OCI-LY1 (cell line): Measurements from ENCODE around the gene UNCX.

Source experiments
- H2AFZ ChIP-seq: fragments of 200-600 bp; sonication (generic), shearing (Covaris generic); 2 replicates; pipeline ENCODE4 v1.6.0; 2014; ENCODE audit warnings: antibody characterized with exemption, mild to moderate bottlenecking, low read length
- H3F3A ChIP-seq: fragments of 200-600 bp; sonication (generic), shearing (Covaris generic); 2 replicates; pipeline ENCODE4 v1.6.0; 2014; ENCODE audit warnings: mild to moderate bottlenecking, antibody characterized with exemption, low read length, moderate library complexity; ENCODE audit not compliant: insufficient read depth
- H3K27ac ChIP-seq: fragments of 200-600 bp; sonication (generic); 2 replicates; pipeline ENCODE4 v1.5.1; 2014; ENCODE audit warnings: low read length, mixed run types, mild to moderate bottlenecking, low read depth; ENCODE audit not compliant: poor library complexity, severe bottlenecking
- H3K27me3 ChIP-seq: fragments of 200-600 bp; sonication (generic); 2 replicates; pipeline ENCODE4 v1.6.0; 2014; ENCODE audit warnings: antibody characterized with exemption, mild to moderate bottlenecking, low read length, moderate library complexity; ENCODE audit not compliant: insufficient read depth
- H3K36me3 ChIP-seq: fragments of 200-600 bp; sonication (generic); 2 replicates; pipeline ENCODE4 v1.6.1; 2014; ENCODE audit warnings: mild to moderate bottlenecking, antibody characterized with exemption, low read length, moderate library complexity, mixed read lengths; ENCODE audit not compliant: insufficient read depth
- H3K4me1 ChIP-seq: fragments of 200-600 bp; sonication (generic); 2 replicates; pipeline ENCODE4 v1.5.1; 2014; ENCODE audit warnings: mild to moderate bottlenecking, low read length, moderate library complexity; ENCODE audit not compliant: insufficient read depth, severe bottlenecking
- H3K4me2 ChIP-seq: fragments of 200-600 bp; sonication (generic), shearing (Covaris generic); 2 replicates; pipeline ENCODE4 v1.6.1; 2014; ENCODE audit warnings: low read length
- H3K4me3 ChIP-seq: fragments of 200-600 bp; sonication (generic); 2 replicates; pipeline ENCODE4 v1.5.1; 2014; ENCODE audit warnings: low read length, low read depth, mild to moderate bottlenecking, mixed read lengths; ENCODE audit not compliant: poor library complexity, severe bottlenecking
- H3K79me2 ChIP-seq: fragments of 200-600 bp; shearing (Covaris generic); 2 replicates; pipeline ENCODE4 v1.6.1; 2016; ENCODE audit warnings: mixed run types, low read length, mixed read lengths; ENCODE audit not compliant: insufficient read depth
- H3K9ac ChIP-seq: fragments of 200-600 bp; sonication (generic), shearing (Covaris generic); 2 replicates; pipeline ENCODE4 v1.6.1; 2014; ENCODE audit warnings: mild to moderate bottlenecking, low read length, mixed read lengths
- H3K9me2 ChIP-seq: fragments of 200-600 bp; sonication (generic), shearing (Covaris generic); 2 replicates; pipeline ENCODE4 v1.6.1; 2014; ENCODE audit warnings: low read depth, mild to moderate bottlenecking, low read length, mixed read lengths
- H3K9me3 ChIP-seq: fragments of 200-600 bp; shearing (Covaris generic); 2 replicates; pipeline ENCODE4 v1.6.1; 2014; ENCODE audit warnings: low read length, mixed read lengths
- H4K20me1 ChIP-seq: fragments of 200-600 bp; sonication (generic), shearing (Covaris generic); 2 replicates; pipeline ENCODE4 v1.6.0; 2016; ENCODE audit warnings: mild to moderate bottlenecking, low read length; ENCODE audit not compliant: insufficient read depth
- CTCF ChIP-seq: fragments of 200-600 bp; sonication (generic), shearing (Covaris generic); IDR thresholded peaks from 2 replicates; pipeline ENCODE4 v1.5.1; 2017; ENCODE audit warnings: mild to moderate bottlenecking, antibody characterized with exemption, low read length, moderate library complexity, mixed read lengths
- EZH2 ChIP-seq: fragments of 200-600 bp; sonication (generic), shearing (Covaris generic); IDR thresholded peaks from 2 replicates; pipeline ENCODE4 v1.8.0; 2017; ENCODE audit warnings: borderline replicate concordance, mixed run types, mild to moderate bottlenecking, antibody characterized with exemption, low read length, moderate library complexity, mixed read lengths

The UNCX gene

GRCh38 chr7:1234881-1235500 is 2.3 kb downstream of the UNCX start:
- Histone ChIP-seq H4K20me1 (no peaks in the 10 kb centered on the region), H3K4me3 (no peak overlapping the region), H3K4me1 (no peaks in the 10 kb centered on the region), H3K36me3 (no peaks in the 10 kb centered on the region), H3K79me2 (no peaks in the 10 kb centered on the region), H3K27ac (no peak overlapping the region), H3F3A (no peaks in the 10 kb centered on the region), H3K27me3 (no peaks in the 10 kb centered on the region), H3K4me2 (no peak overlapping the region), H3K9ac (no peak overlapping the region), H2AFZ (no peak overlapping the region), H3K9me2 (no peaks in the 10 kb centered on the region), H3K9me3 (no peaks in the 10 kb centered on the region)
- no peak for TF ChIP-seq CTCF
- no peak for TF ChIP-seq EZH2

GRCh38 chr7:1235501-1236131 is 2.9 kb downstream of the UNCX start:
- Histone ChIP-seq H3K79me2 (no peaks in the 10 kb centered on the region), H3K36me3 (no peaks in the 10 kb centered on the region), H3K4me3 (no peak overlapping the region), H3K27ac (no peak overlapping the region), H3K9me2 (no peaks in the 10 kb centered on the region), H2AFZ (no peak overlapping the region), H3K9ac (no peak overlapping the region), H4K20me1 (no peaks in the 10 kb centered on the region), H3K27me3 (no peaks in the 10 kb centered on the region), H3F3A (no peaks in the 10 kb centered on the region), H3K4me2 (no peak overlapping the region), H3K4me1 (no peaks in the 10 kb centered on the region), H3K9me3 (no peaks in the 10 kb centered on the region)
- TF ChIP-seq CTCF (no peak), EZH2 (no peak)

GRCh38 chr7:1236132-1236661 is 3.5 kb downstream of the UNCX start:
- Histone ChIP-seq H3K79me2 (no peaks in the 10 kb centered on the region), H3F3A (no peaks in the 10 kb centered on the region), H3K4me1 (no peaks in the 10 kb centered on the region), H2AFZ (no peak overlapping the region), H3K9me2 (no peaks in the 10 kb centered on the region), H3K9me3 (no peaks in the 10 kb centered on the region), H3K27ac (no peak overlapping the region), H3K36me3 (no peaks in the 10 kb centered on the region), H4K20me1 (no peaks in the 10 kb centered on the region), H3K4me2 (no peak overlapping the region), H3K4me3 (no peak overlapping the region), H3K27me3 (no peaks in the 10 kb centered on the region), H3K9ac (no peak overlapping the region)
- TF ChIP-seq EZH2 (no peak), CTCF (no peak)
